ENCODE data around the gene PCDHGA12. TPM values are rescaled to one million over a fixed set of nuclear protein-coding genes. Genes with fewer than 3 reads are reported as not detected.

Gene PCDHGA12
- total and polyA plus RNA-seq, 2 experiments from 2014 or later: 8.5 to 8.6 TPM

DNA sequence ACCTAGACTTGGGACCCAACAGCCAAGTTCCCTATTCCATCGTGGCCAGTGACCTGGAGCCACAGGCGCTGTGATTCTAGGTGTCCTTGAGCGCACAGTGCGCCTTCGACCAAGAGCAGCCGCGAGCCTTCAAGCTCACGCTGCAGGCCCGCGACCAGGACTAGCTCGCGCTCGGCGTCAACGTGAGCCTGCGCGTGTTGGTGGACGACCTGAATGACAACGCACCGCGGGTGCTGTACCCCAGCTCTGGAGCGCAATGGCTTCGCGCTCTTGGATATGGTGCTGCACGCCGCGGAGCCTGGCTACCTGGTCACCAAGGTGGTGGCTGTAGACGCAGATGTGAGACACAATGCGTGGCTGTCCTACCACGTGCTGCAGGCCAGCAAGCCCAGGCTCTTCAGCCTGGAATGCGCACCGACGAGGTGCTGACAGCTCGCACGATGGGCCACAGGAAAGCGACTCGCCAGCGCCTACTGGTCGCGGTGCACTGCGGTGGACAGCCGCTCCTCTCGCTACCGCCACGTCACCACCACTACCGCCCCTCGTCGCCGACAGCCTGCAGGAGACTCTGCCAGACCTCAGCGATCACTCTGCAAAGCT lies 11.4 kb downstream of the PCDHGA12 start:
- no peak for DNase-seq
- H3K4me3 ChIP-seq: no peak overlapping the region
- H3F3A ChIP-seq (ENCODE audit: insufficient read depth): peaks cover 12% of the 10 kb centered on the region; the same call in 1 of the 2 replicates
- peaks cover 81% of the 10 kb centered on the region for H3K79me2 ChIP-seq (ENCODE audit: insufficient read depth)
- H3K4me1 ChIP-seq (ENCODE audit: insufficient read depth): peaks cover 18% of the 10 kb centered on the region
- no peaks in the 10 kb centered on the region for H3K36me3 ChIP-seq (ENCODE audit: low read depth)
- no peak overlapping the region for H3K4me2 ChIP-seq (ENCODE audit: unreplicated experiment)
- no peak overlapping the region for H3K9ac ChIP-seq
- H3K27me3 ChIP-seq (replicated peaks; ENCODE audit: insufficient read depth): no peaks in the 10 kb centered on the region
- no peaks in the 10 kb centered on the region for H3K9me3 ChIP-seq (ENCODE audit: low read depth)
- no peak overlapping the region for H3K27ac ChIP-seq
- 56 to 58% methylated on average over 50 of the region's 50 CpGs for WGBS, 2 experiments (ENCODE audit: low coverage in 1 of 2, low lambda C conversion rate in 2 of 2, missing lambda C conversion rate in 2 of 2)
- no peak for TF ChIP-seq EZH2phosphoT487 (IDR thresholded peaks at IDR 0.05; ENCODE audit: insufficient read depth, low read depth)
- TF ChIP-seq EZH2 (IDR thresholded peaks at IDR 0.05; ENCODE audit: insufficient read depth, poor library complexity, severe bottlenecking): no peak
- in situ Hi-C loops (cut with MboI): no loop called here
- no peak overlapping the region for H2AFZ ChIP-seq
- H3K9me2 ChIP-seq (ENCODE audit: insufficient read depth): no peaks in the 10 kb centered on the region
- H4K20me1 ChIP-seq (ENCODE audit: insufficient read depth): no peaks in the 10 kb centered on the region

DNA sequence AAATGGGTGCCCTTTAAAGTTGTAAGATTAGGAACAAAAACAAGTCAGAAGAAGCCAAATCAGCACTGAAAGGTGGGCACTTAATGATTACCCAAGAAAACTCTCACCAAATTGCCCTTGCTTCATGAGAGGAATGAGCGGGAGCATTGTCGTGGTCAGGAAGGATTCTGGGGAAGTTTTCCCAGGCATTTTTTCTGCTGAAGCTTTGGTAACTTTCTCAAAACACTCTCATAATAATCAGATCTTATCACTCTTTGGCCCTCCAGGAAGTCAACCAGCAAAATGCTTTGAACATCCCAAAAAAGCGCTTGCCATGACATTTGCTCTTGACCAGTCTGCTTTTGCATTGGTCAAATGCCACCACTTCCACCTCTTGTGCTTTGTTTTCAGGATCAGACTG lies 35.0 kb downstream of the PCDHGA12 start:
- H3K9me2 ChIP-seq (ENCODE audit: insufficient read depth): no peaks in the 10 kb centered on the region
- in situ Hi-C loops (cut with MboI): no loop called here
- H3K36me3 ChIP-seq (ENCODE audit: low read depth): no peaks in the 10 kb centered on the region
- no peaks in the 10 kb centered on the region for H3F3A ChIP-seq (ENCODE audit: insufficient read depth)
- no peaks in the 10 kb centered on the region for H3K9me3 ChIP-seq (ENCODE audit: low read depth)
- no peak overlapping the region for H3K4me2 ChIP-seq (ENCODE audit: unreplicated experiment)
- H3K9ac ChIP-seq: no peak overlapping the region
- peaks cover 56% of the 10 kb centered on the region for H3K79me2 ChIP-seq (ENCODE audit: insufficient read depth)
- no peak overlapping the region for H3K4me3 ChIP-seq
- H3K4me1 ChIP-seq (ENCODE audit: insufficient read depth): no peaks in the 10 kb centered on the region
- no peak overlapping the region for H3K27ac ChIP-seq
- no peaks in the 10 kb centered on the region for H3K27me3 ChIP-seq (replicated peaks; ENCODE audit: insufficient read depth)
- no peaks in the 10 kb centered on the region for H4K20me1 ChIP-seq (ENCODE audit: insufficient read depth)
- 93 to 100% methylated on average over 3 of the region's 3 CpGs for WGBS, 2 experiments (ENCODE audit: low coverage in 1 of 2, low lambda C conversion rate in 2 of 2, missing lambda C conversion rate in 2 of 2)
- H2AFZ ChIP-seq: no peak overlapping the region
- TF ChIP-seq EZH2 (IDR thresholded peaks at IDR 0.05; ENCODE audit: insufficient read depth, poor library complexity, severe bottlenecking): no peak
- no peak for TF ChIP-seq EZH2phosphoT487 (IDR thresholded peaks at IDR 0.05; ENCODE audit: insufficient read depth, low read depth)
- DNase-seq: peak; percentile 24

DNA sequence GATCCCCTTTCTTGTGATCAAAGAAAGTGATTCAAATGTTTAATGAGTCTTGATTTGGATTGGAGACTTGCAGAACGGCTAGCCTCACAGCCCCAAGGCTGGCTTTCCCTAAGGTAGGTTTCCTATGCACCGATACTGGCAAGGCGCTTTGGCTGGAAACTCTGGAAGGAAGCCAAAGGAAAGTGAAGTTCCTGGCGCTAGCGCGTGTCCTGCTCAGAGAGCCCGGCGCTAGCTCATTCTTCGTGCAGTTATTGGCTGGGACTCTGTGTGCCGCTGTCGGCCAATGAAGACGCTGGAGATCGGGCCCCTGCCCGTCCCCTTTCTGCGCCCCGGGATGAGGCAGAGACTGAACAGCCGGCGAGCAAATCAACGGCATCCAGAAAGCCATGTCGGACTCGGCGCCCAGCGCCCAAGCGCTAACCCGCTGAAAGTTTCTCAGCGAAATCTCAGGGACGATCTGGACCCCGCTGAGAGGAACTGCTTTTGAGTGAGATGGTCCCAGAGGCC lies 45.4 kb downstream of the PCDHGA12 start, which contains the start of gene PCDHGC3:
PCDHGC3 (plus strand) TSS at position 342 of the 507 bp plus-strand sequence; CDS start at position 493, 151 bp downstream.
- no peaks in the 10 kb centered on the region for H3K9me3 ChIP-seq (ENCODE audit: low read depth)
- peaks cover 53% of the 10 kb centered on the region for H3K79me2 ChIP-seq (ENCODE audit: insufficient read depth)
- peaks cover 47% of the 10 kb centered on the region for H3F3A ChIP-seq (ENCODE audit: insufficient read depth)
- H3K4me3 ChIP-seq: peak within 1 kb of the TSS; percentile 88
- TF ChIP-seq EZH2 (IDR thresholded peaks at IDR 0.05; ENCODE audit: insufficient read depth, poor library complexity, severe bottlenecking): no peak
- H3K9me2 ChIP-seq (ENCODE audit: insufficient read depth): no peaks in the 10 kb centered on the region
- in situ Hi-C loops (cut with MboI): no loop called here
- no peaks in the 10 kb centered on the region for H3K27me3 ChIP-seq (replicated peaks; ENCODE audit: insufficient read depth)
- 1 to 2% methylated on average over 28 of the region's 28 CpGs for WGBS, 2 experiments (ENCODE audit: low coverage in 1 of 2, low lambda C conversion rate in 2 of 2, missing lambda C conversion rate in 2 of 2)
- DNase-seq: peak; percentile 98
- H2AFZ ChIP-seq: peak within 1 kb of the TSS; percentile 73
- H3K27ac ChIP-seq: peak within 1 kb of the TSS; percentile 76
- peaks cover 29% of the 10 kb centered on the region for H3K4me1 ChIP-seq (ENCODE audit: insufficient read depth)
- H3K4me2 ChIP-seq (ENCODE audit: unreplicated experiment): peak within 1 kb of the TSS; percentile 93
- peak within 1 kb of the TSS; percentile 84 for H3K9ac ChIP-seq
- H3K36me3 ChIP-seq (ENCODE audit: low read depth): no peaks in the 10 kb centered on the region; the same call in 1 of the 2 replicates
- peaks cover 6% of the 10 kb centered on the region; the same call in 1 of the 2 replicates for H4K20me1 ChIP-seq (ENCODE audit: insufficient read depth)

DNA sequence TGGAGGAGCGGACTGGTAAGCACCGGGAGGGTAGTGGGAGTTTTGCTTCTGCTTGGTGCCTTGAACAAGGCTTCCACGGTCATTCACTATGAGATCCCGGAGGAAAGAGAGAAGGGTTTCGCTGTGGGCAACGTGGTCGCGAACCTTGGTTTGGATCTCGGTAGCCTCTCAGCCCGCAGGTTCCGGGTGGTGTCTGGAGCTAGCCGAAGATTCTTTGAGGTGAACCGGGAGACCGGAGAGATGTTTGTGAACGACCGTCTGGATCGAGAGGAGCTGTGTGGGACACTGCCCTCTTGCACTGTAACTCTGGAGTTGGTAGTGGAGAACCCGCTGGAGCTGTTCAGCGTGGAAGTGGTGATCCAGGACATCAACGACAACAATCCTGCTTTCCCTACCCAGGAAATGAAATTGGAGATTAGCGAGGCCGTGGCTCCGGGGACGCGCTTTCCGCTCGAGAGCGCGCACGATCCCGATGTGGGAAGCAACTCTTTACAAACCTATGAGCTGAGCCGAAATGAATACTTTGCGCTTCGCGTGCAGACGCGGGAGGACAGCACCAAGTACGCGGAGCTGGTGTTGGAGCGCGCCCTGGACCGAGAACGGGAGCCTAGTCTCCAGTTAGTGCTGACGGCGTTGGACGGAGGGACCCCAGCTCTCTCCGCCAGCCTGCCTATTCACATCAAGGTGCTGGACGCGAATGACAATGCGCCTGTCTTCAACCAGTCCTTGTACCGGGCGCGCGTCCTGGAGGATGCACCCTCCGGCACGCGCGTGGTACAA lies 46.0 kb downstream of the PCDHGA12 start:
- in situ Hi-C loops (cut with MboI): no loop called here

More for the DNA sequence above, 46.0 kb downstream of the PCDHGA12 start:
- peak overlapping the region; percentile 84 for H3K9ac ChIP-seq
- 0% methylated on average over 57 to 58 of the region's 58 CpGs for WGBS, 2 experiments (ENCODE audit: low coverage in 1 of 2, low lambda C conversion rate in 2 of 2, missing lambda C conversion rate in 2 of 2)
- H3K4me3 ChIP-seq: peak overlapping the region; percentile 88
- no peaks in the 10 kb centered on the region for H3K9me2 ChIP-seq (ENCODE audit: insufficient read depth)
- peak overlapping the region; percentile 93 for H3K4me2 ChIP-seq (ENCODE audit: unreplicated experiment)
- no peaks in the 10 kb centered on the region for H3K27me3 ChIP-seq (replicated peaks; ENCODE audit: insufficient read depth)
- TF ChIP-seq EZH2phosphoT487 (IDR thresholded peaks at IDR 0.05; ENCODE audit: insufficient read depth, low read depth) (no peak), EZH2 (IDR thresholded peaks at IDR 0.05; ENCODE audit: insufficient read depth, poor library complexity, severe bottlenecking) (no peak)
- no peaks in the 10 kb centered on the region for H3K9me3 ChIP-seq (ENCODE audit: low read depth)
- peaks cover 47% of the 10 kb centered on the region for H3F3A ChIP-seq (ENCODE audit: insufficient read depth)
- peak overlapping the region; percentile 73 for H2AFZ ChIP-seq
- DNase-seq: peak; percentile 89
- H4K20me1 ChIP-seq (ENCODE audit: insufficient read depth): peaks cover 9% of the 10 kb centered on the region; the same call in 1 of the 2 replicates
- peaks cover 58% of the 10 kb centered on the region for H3K79me2 ChIP-seq (ENCODE audit: insufficient read depth)
- no peaks in the 10 kb centered on the region; the same call in 1 of the 2 replicates for H3K36me3 ChIP-seq (ENCODE audit: low read depth)
- H3K27ac ChIP-seq: peak overlapping the region; percentile 76
- peaks cover 29% of the 10 kb centered on the region for H3K4me1 ChIP-seq (ENCODE audit: insufficient read depth)

Measured in GM23248 (cell line).